ENCODE measurements around the gene TNRC6A. TPM values are rescaled to one million over a fixed set of nuclear protein-coding genes. Genes with fewer than 3 reads are reported as not detected.

Gene TNRC6A
- total and polyA plus RNA-seq, 9 of the 15 experiments (the other 6 are each of a cell fraction or from before 2014, with no cell fraction given), result 3.4 to 32.1 (median 26.6) TPM

DNA sequence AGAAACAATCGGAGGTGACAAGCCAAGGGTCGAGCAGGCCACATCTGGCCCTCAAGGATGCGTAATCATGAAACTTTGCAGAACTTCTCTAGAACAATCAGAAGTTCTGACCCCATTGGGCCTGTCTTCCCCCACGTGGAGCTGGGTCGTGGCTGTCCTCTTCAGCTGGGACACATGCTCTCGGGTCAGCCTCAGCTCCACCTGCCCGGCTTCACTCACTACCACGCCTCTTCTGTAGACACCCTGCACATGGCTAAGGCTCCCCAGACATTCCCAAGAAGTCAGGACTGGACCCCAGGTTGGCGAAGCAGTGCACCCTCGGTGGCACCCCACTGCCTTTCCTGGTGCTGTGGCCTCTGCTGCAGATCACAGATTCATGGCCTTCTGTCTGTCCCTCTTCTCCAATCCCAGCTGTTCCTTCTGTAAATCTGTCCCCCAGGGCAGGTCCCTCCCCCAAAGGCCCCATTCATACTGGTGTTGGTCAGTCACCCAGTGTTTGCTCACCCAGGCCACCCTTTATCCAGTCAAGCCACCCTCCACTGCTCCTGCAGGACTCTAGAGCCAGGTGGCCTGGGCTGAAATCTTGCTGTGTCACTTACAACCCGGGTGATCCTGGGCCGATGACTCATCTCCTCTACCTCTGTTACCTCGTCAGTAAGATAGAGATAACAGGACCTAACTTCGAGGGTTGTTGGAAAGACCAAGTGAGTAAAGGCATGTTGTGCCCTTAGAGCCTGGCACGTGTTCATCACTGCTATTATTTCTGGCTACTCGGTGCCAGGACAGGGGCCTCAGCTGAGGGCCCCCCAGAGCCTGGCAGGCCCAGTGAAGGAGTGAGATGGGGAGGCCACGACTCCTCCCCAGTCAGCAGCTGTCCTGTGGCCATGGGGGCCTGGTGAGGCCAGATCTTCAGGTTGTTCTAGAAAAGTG is 114.9 kb downstream of the TNRC6A start (continued):
- TF ChIP-seq, protein P1, sequence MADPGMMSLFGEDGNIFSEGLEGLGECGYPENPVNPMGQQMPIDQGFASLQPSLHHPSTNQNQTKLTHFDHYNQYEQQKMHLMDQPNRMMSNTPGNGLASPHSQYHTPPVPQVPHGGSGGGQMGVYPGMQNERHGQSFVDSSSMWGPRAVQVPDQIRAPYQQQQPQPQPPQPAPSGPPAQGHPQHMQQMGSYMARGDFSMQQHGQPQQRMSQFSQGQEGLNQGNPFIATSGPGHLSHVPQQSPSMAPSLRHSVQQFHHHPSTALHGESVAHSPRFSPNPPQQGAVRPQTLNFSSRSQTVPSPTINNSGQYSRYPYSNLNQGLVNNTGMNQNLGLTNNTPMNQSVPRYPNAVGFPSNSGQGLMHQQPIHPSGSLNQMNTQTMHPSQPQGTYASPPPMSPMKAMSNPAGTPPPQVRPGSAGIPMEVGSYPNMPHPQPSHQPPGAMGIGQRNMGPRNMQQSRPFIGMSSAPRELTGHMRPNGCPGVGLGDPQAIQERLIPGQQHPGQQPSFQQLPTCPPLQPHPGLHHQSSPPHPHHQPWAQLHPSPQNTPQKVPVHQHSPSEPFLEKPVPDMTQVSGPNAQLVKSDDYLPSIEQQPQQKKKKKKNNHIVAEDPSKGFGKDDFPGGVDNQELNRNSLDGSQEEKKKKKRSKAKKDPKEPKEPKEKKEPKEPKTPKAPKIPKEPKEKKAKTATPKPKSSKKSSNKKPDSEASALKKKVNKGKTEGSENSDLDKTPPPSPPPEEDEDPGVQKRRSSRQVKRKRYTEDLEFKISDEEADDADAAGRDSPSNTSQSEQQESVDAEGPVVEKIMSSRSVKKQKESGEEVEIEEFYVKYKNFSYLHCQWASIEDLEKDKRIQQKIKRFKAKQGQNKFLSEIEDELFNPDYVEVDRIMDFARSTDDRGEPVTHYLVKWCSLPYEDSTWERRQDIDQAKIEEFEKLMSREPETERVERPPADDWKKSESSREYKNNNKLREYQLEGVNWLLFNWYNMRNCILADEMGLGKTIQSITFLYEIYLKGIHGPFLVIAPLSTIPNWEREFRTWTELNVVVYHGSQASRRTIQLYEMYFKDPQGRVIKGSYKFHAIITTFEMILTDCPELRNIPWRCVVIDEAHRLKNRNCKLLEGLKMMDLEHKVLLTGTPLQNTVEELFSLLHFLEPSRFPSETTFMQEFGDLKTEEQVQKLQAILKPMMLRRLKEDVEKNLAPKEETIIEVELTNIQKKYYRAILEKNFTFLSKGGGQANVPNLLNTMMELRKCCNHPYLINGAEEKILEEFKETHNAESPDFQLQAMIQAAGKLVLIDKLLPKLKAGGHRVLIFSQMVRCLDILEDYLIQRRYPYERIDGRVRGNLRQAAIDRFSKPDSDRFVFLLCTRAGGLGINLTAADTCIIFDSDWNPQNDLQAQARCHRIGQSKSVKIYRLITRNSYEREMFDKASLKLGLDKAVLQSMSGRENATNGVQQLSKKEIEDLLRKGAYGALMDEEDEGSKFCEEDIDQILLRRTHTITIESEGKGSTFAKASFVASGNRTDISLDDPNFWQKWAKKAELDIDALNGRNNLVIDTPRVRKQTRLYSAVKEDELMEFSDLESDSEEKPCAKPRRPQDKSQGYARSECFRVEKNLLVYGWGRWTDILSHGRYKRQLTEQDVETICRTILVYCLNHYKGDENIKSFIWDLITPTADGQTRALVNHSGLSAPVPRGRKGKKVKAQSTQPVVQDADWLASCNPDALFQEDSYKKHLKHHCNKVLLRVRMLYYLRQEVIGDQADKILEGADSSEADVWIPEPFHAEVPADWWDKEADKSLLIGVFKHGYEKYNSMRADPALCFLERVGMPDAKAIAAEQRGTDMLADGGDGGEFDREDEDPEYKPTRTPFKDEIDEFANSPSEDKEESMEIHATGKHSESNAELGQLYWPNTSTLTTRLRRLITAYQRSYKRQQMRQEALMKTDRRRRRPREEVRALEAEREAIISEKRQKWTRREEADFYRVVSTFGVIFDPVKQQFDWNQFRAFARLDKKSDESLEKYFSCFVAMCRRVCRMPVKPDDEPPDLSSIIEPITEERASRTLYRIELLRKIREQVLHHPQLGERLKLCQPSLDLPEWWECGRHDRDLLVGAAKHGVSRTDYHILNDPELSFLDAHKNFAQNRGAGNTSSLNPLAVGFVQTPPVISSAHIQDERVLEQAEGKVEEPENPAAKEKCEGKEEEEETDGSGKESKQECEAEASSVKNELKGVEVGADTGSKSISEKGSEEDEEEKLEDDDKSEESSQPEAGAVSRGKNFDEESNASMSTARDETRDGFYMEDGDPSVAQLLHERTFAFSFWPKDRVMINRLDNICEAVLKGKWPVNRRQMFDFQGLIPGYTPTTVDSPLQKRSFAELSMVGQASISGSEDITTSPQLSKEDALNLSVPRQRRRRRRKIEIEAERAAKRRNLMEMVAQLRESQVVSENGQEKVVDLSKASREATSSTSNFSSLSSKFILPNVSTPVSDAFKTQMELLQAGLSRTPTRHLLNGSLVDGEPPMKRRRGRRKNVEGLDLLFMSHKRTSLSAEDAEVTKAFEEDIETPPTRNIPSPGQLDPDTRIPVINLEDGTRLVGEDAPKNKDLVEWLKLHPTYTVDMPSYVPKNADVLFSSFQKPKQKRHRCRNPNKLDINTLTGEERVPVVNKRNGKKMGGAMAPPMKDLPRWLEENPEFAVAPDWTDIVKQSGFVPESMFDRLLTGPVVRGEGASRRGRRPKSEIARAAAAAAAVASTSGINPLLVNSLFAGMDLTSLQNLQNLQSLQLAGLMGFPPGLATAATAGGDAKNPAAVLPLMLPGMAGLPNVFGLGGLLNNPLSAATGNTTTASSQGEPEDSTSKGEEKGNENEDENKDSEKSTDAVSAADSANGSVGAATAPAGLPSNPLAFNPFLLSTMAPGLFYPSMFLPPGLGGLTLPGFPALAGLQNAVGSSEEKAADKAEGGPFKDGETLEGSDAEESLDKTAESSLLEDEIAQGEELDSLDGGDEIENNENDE (IDR thresholded peaks at IDR 0.05; ENCODE audit: low read depth, low read length), result no peak
- no peak for TF ChIP-seq CC2D1A (IDR thresholded peaks at IDR 0.05)
- peak; percentile 76 for TF ChIP-seq FOS (IDR thresholded peaks at IDR 0.05; ENCODE audit: extremely low read depth, insufficient read length)
- TF ChIP-seq BRD4 (IDR thresholded peaks at IDR 0.05), result no peak
- no peak for TF ChIP-seq SMARCB1 (IDR thresholded peaks at IDR 0.05; ENCODE audit: insufficient read length, low read depth)
- TF ChIP-seq PURB (CRISPR knock-in tag; IDR thresholded peaks at IDR 0.05; ENCODE audit: low read depth), result no peak
- no peak for TF ChIP-seq ZNF785 (CRISPR knock-in tag; IDR thresholded peaks at IDR 0.05)
